ENCODE results near the gene PRDM16.

PRDM16 gene

GRCh38 chr1:3126756-3127678 is 58.0 kb downstream of the PRDM16 start:
- no peak for DNase-seq
- in situ Hi-C loops (cut with HindIII; ENCODE audit: low pct_ligation_motif_present, low pct_unique_long_range_greater_than_20kb, low sequenced_read_pairs) = no loop called here

DNA sequence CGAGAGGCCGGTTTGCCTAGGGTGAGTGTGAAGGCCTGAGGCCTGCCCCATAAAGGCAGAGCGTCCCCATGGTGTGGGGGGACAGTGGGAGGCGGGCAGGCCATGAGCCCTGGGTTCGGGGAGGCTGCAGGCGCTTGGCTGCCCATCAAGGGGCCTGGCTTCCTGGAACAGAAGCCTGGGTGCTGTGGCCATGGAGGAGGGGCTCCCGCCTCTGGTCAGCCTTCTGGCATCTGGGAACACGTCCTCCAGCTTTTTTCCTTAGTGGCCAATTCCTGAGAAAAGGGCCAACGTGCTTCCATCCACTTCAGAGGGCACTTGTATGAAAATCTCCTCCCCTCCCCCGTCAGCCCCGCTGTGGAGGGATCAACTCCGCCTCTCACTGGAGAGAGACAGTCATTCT is 58.7 kb downstream of the PRDM16 start:
- DNase-seq = no peak
- in situ Hi-C loops (cut with HindIII; ENCODE audit: low pct_ligation_motif_present, low pct_unique_long_range_greater_than_20kb, low sequenced_read_pairs) = no loop called here

DNA sequence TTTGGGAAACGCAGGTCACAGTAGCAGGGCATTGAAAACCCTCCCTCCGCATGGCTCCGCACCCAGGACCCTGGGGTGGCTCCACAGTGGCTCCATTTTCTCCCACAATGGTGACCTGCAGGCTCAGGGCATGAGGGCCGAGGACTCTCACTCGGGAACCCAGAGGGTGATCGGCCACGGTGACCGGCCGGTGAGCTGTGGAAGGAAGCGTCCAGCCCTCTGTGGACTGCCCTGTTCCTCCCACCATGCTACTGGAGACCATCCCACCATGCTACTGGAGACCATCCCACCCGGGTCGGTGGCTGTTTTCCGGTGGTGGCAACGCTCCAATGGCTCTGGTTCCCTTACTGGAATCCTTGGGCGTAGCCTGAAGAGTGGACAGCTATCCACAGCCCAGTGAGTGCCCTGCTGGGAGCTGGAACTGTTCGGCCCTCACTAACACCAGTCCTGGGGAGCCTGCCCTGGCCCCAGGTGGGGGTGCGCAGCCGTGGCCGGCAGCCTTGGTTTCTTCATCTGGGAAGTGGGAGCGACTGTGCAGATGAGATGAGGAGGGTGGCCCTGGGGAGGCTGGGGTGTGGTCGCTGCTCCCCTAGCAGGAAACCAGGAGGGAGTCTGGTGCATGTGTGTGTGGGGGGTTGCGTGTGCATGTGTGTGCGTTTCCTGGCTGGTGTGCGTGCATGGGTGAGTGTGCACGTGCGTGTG is 59.6 kb downstream of the PRDM16 start:
- in situ Hi-C loops (cut with HindIII; ENCODE audit: low pct_ligation_motif_present, low pct_unique_long_range_greater_than_20kb, low sequenced_read_pairs) = no loop called here
- DNase-seq = no peak

DNA sequence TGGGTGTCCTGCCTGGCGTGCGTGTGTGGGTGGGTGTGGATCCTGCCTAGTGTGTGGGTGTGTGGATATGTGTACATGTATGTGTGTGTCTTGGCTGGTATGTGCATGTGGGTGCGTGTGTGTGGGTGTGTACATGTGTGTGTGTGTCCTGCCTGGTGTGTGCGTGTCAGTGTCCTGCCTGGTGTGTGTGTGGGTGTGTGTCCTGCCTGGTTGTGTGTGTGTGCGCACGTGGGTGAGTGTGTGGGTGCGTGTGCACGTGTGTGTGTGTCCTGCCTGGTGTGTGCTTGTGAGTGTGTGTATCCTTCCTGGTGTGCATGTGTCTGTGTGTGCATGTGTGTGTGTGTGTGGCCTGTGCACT is 60.1 kb downstream of the PRDM16 start:
- in situ Hi-C loops (cut with HindIII; ENCODE audit: low pct_ligation_motif_present, low pct_unique_long_range_greater_than_20kb, low sequenced_read_pairs) = no loop called here
- DNase-seq = no peak

DNA sequence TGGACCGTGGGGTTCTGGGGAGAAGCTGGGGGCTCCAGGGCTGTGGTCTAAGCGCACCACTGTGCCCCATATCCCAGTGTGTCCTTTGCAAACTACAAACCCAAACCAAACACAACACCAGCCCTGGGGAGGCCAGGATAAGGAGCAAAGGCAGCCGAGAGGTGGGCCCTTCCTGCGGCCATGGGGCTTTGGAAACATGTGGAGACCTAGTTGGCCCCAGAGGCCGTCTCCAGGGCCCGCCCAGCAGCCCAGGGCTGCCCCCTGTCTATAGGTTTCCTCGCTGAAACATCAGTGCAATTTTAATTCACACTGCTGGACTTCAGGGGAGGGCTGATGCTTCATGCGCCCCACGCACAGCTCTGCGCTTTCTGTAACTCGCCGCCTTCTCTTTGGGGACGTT is 61.3 kb downstream of the PRDM16 start:
- DNase-seq = no peak
- in situ Hi-C loops (cut with HindIII; ENCODE audit: low pct_ligation_motif_present, low pct_unique_long_range_greater_than_20kb, low sequenced_read_pairs) = no loop called here

GRCh38 chr1:3132660-3133059 is 63.7 kb downstream of the PRDM16 start:
- no peak for DNase-seq
- in situ Hi-C loops (cut with HindIII; ENCODE audit: low pct_ligation_motif_present, low pct_unique_long_range_greater_than_20kb, low sequenced_read_pairs) = no loop called here

DNA sequence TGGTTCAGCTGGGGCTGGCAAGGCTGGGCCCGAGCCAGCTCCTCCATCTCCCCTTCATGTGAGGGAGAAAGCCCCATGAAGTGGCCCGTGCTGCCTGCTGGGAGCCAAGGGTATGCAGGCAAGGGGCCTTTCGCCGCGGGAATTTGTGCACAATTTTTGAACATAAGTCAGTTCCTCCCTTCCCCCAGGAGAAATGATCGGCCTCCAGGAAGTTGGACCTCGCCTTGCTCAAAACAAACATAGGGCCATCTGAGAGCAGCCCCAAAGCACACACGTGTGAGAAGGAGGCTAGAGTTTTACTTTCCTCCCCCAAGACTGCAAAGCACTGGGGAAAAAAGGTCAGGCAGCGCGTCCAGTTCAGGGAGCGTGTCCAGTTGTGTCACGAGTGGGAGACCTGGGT is 64.7 kb downstream of the PRDM16 start:
- DNase-seq = no peak
- in situ Hi-C loops (cut with HindIII; ENCODE audit: low pct_ligation_motif_present, low pct_unique_long_range_greater_than_20kb, low sequenced_read_pairs) = no loop called here

GRCh38 chr1:3134381-3135072 is 65.5 kb downstream of the PRDM16 start:
- no peak for DNase-seq
- in situ Hi-C loops (cut with HindIII; ENCODE audit: low pct_ligation_motif_present, low pct_unique_long_range_greater_than_20kb, low sequenced_read_pairs) = no loop called here

- in situ Hi-C loops (cut with HindIII; ENCODE audit: low pct_ligation_motif_present, low pct_unique_long_range_greater_than_20kb, low sequenced_read_pairs) = no loop called here
- DNase-seq = no peak
Observed at GRCh38 chr1:3135073-3135702, 66.2 kb downstream of the PRDM16 start.

DNA sequence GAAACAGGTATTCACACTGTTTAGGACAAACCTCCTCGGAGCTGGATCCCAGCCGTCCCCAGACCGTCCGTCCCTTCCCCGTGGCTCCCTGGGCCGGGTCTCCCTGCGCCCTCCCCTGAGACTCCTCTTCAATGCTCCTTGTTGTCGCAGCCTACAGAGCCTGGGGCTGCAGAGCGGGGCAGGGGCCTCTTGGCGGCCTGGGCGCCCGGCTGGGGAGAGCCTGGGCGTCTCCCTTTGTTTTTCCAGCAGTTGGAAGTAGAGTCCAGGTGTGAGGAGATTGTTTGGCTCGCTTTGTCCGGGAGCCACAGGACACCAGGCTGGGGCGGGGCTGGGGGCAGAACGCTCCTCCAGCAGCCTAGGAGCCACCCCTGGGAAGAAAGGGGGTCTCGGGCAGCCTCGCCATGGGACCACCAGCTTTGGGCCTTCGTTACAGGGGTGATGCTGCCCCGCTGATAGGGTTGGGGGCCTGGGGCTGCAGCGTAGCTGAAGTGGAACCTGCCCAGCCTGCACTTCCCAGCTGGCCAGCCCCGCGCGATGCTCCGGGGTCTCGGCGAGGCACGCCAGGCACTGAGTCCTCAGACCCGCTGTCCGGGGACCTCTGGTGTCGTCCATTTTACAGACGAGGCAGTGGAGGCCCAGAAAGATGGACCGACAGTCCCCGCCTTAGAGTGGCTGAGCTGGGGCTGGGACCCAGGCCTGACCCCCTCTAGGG is 66.9 kb downstream of the PRDM16 start:
- DNase-seq = no peak
- in situ Hi-C loops (cut with HindIII; ENCODE audit: low pct_ligation_motif_present, low pct_unique_long_range_greater_than_20kb, low sequenced_read_pairs) = no loop called here

GRCh38 chr1:3136532-3136931 is 67.5 kb downstream of the PRDM16 start:
- in situ Hi-C loops (cut with HindIII; ENCODE audit: low pct_ligation_motif_present, low pct_unique_long_range_greater_than_20kb, low sequenced_read_pairs) = no loop called here
- no peak for DNase-seq

DNA sequence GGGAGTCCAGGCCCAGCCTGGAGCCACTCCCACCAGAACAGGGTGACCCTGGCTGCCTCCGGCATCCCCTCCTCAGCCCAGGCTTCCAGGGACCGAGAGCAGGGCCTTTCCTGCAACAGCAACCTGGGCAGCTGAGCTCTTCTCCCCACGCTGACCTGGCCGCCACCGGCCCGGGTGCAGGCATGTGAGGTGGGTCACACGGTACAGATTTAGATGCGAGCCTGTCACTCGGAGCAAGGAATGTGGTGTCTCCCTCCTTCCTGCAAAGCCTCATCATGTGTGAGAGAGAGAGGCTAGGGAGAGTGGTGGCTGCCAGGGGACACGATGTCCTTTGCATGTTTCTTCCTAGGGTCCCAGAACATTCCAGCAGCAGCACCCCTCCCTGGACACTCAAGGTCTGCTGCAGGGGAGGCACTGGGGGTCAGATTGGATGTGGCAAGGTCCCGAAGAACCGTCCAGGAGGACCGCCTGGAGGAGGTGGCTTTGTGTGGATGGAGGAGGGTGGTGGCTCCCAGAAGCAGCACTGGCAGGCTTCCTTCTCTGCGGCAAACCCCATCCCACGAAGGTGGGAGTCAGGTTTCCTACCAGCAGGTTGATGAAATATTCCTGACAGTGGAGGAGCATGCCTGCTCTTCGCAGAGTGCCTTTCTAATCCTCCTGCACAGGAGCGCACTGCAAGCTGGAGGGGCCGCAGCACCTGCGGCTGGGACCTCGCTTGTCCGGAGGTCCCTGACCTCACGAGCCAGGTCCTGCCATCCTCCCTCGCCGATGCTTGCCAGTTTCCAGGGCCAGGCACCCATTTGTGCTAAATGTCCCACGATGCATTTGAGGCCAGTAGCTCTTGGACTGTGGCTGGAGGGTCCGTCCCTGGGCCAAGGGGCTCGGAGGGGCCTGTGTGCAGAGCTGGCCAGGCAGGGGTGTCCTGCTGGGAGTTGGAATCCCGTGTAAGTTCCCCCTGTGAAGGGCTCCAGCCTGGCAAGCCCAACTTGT is 68.4 kb downstream of the PRDM16 start:
- no peak for DNase-seq
- in situ Hi-C loops (cut with HindIII; ENCODE audit: low pct_ligation_motif_present, low pct_unique_long_range_greater_than_20kb, low sequenced_read_pairs) = no loop called here

DNA sequence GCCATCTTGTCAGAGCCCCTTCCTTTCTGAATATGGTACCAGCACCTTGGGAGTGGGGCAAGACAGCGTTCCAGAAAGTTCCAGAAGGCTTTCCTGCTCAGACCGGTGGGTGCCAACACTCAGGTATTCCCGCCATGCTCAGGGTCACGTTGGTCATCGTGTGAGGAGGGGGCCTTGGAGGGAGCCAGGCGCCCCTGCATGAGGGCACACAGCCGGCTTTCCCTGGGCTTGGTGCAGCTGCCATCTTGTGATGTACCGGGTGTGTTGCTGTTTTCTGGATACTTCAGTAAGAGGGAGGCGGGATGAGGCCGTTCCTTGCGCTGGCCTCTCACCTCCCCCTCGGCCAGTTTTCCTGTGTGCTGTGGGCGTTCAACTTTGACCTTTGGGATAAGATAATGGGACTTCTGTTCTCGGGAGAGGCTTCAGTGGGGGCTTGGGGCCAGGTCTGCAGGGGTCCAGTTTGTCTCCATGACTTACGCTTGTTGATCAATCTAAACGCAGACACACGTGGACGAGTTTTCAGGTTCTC is 69.7 kb downstream of the PRDM16 start:
- DNase-seq = no peak
- in situ Hi-C loops (cut with HindIII; ENCODE audit: low pct_ligation_motif_present, low pct_unique_long_range_greater_than_20kb, low sequenced_read_pairs) = no loop called here

DNA sequence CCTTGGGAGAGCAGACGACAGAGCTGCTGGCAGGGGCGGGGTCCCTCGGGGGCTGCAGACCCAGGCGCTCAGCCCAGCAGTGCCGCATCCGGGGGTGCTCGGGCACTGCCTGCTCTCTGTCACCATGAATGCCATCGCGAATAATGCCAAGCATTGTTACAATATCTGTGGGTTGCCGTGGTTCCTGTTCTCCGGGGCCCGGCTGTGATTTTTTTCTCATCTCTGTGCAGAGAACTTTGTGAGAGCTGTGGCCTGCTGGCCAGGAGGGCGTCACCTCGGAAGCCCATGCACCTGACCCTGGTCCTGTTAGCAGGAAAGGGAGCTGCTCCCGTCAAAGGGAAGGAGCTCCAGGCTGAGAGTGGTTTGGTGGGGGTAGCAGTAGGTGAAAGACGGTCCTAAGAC is 70.4 kb downstream of the PRDM16 start:
- no peak for DNase-seq
- in situ Hi-C loops (cut with HindIII; ENCODE audit: low pct_ligation_motif_present, low pct_unique_long_range_greater_than_20kb, low sequenced_read_pairs) = no loop called here

GRCh38 chr1:3139871-3140361 is 70.9 kb downstream of the PRDM16 start:
- in situ Hi-C loops (cut with HindIII; ENCODE audit: low pct_ligation_motif_present, low pct_unique_long_range_greater_than_20kb, low sequenced_read_pairs) = no loop called here
- no peak for DNase-seq

DNA sequence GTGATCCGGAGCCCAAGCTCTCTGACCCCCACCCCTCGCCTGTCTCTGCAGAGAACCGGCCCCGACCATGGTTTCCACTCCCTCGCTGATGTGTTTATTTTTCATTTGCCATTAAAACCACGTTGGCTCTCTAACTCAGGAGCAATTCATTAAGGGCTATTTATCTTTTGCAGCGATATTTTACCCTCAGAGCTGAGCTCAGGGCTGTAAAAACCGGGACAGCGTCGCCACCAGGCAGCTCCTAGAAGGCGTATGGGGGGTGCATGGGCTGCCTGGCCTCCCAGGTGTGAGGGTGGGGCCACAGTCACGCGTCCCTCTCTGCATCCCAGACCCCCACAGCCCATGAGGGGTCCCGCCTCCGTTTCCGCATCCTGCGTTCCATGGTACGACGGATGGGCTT is 71.4 kb downstream of the PRDM16 start:
- in situ Hi-C loops (cut with HindIII; ENCODE audit: low pct_ligation_motif_present, low pct_unique_long_range_greater_than_20kb, low sequenced_read_pairs) = no loop called here
- no peak for DNase-seq

DNA sequence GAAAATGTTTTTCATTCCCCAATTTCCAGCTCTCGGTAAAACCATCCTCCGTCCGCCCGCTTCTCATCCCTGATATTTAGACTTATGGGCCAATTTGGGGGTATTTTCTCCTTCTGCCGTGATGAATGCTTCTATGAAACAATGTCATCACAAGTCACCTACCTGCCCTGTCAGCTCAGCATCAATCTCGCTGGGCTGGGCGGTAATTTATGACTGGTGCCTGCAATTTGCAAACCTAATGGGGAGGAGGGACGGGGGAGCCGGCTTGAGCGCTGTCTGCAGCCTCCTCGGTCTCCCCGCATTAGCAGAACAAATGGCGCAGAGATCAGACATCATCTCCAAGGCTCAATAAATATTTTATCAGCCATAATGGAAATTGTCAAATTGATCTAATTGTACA is 72.1 kb downstream of the PRDM16 start:
- in situ Hi-C loops (cut with HindIII; ENCODE audit: low pct_ligation_motif_present, low pct_unique_long_range_greater_than_20kb, low sequenced_read_pairs) = no loop called here
- DNase-seq = no peak

Measured in ACHN (cell line).